Measurements from ENCODE around the gene ZNF140. TPM values are rescaled to one million over a fixed set of nuclear protein-coding genes. Genes with fewer than 3 reads are reported as not detected.

ZNF140 gene
- polyA plus RNA-seq, 1 donor (not counting 4 experiments of a cell fraction or from before 2014, with no cell fraction given): 15.9 TPM

GRCh38 chr12:133080026-133080367 is 726 bp upstream of the ZNF140 start:
- Histone ChIP-seq H2AFZ (ENCODE audit: control insufficient read depth, low read length) (peak overlapping the region; percentile 93), H3K9me1 (ENCODE audit: control insufficient read depth, extremely low read depth, insufficient read depth, low read length) (no peaks in the 10 kb centered on the region), H3K4me3 (ENCODE audit: control insufficient read depth in 2 of 3, extremely low read depth in 1 of 3, insufficient read depth in 2 of 3, low read depth in 1 of 3, low read length in 3 of 3) (peak overlapping the region; percentile 89 to 92 (median 91)), H3K9ac (ENCODE audit: control insufficient read depth, extremely low read depth, insufficient read depth, low read length) (peak overlapping the region; percentile 96), H3K27ac (ENCODE audit: control insufficient read depth, insufficient read depth, low read length) (peak overlapping the region; percentile 98), H3K27me3 (ENCODE audit: control insufficient read depth, extremely low read depth, insufficient read depth, low read length) (no peaks in the 10 kb centered on the region), H3K36me3 (ENCODE audit: control insufficient read depth in 2 of 2, extremely low read depth in 1 of 2, insufficient read depth in 2 of 2, low read length in 2 of 2) (peaks cover 8 to 11% of the 10 kb centered on the region in 2 experiments), H3K79me2 (ENCODE audit: control insufficient read depth, insufficient read depth, low read length) (peaks cover 19% of the 10 kb centered on the region), H3K4me2 (ENCODE audit: control insufficient read depth, extremely low read depth, insufficient read depth, low read depth, low read length) (peak overlapping the region; percentile 91), H4K20me1 (ENCODE audit: control insufficient read depth, extremely low read depth, insufficient read depth, low read length) (no peaks in the 10 kb centered on the region), H3K9me3 (ENCODE audit: control insufficient read depth, low read depth, low read length) (peaks cover 12% of the 10 kb centered on the region), H3K4me1 (ENCODE audit: control insufficient read depth, extremely low read depth, insufficient read depth, low read length) (peaks cover 10% of the 10 kb centered on the region)
- peak; percentile 81 for FAIRE-seq
- DNase-seq (ENCODE audit: low read depth, low spot score): peak; percentile 93
- TF ChIP-seq EZH2 (IDR thresholded peaks at IDR 0.05; ENCODE audit: low read length) (no peak), CTCF (optimal IDR thresholded peaks at IDR 0.05 in 1 of 3, IDR thresholded peaks at IDR 0.05 in 1 of 3, conservative IDR thresholded peaks at IDR 0.05 in 1 of 3; ENCODE audit: extremely low read depth in 1 of 3, insufficient read depth in 2 of 3, low read length in 3 of 3) (peak in 1 of 3 experiments; percentile 0)
- dilution Hi-C loops (cut with MboI; ENCODE audit: extremely low pct_ligation_motif_present, low sequenced_read_pairs): no loop called here

GRCh38 chr12:133081159-133081780 is 547 bp downstream of the ZNF140 start:
- H3K79me2 ChIP-seq (ENCODE audit: control insufficient read depth, insufficient read depth, low read length): peaks cover 19% of the 10 kb centered on the region
- H2AFZ ChIP-seq (ENCODE audit: control insufficient read depth, low read length): peak overlapping the region; percentile 94
- no peaks in the 10 kb centered on the region for H3K9me1 ChIP-seq (ENCODE audit: control insufficient read depth, extremely low read depth, insufficient read depth, low read length)
- peak overlapping the region; percentile 91 for H3K4me2 ChIP-seq (ENCODE audit: control insufficient read depth, extremely low read depth, insufficient read depth, low read depth, low read length)
- peaks cover 10% of the 10 kb centered on the region for H3K4me1 ChIP-seq (ENCODE audit: control insufficient read depth, extremely low read depth, insufficient read depth, low read length)
- dilution Hi-C loops (cut with MboI; ENCODE audit: extremely low pct_ligation_motif_present, low sequenced_read_pairs): no loop called here
- H3K4me3 ChIP-seq (ENCODE audit: control insufficient read depth in 2 of 3, extremely low read depth in 1 of 3, insufficient read depth in 2 of 3, low read depth in 1 of 3, low read length in 3 of 3): peak overlapping the region; percentile 89 to 92 (median 91)
- H3K27me3 ChIP-seq (ENCODE audit: control insufficient read depth, extremely low read depth, insufficient read depth, low read length): no peaks in the 10 kb centered on the region
- peaks cover 13 to 20% of the 10 kb centered on the region in 2 experiments for H3K36me3 ChIP-seq (ENCODE audit: control insufficient read depth in 2 of 2, extremely low read depth in 1 of 2, insufficient read depth in 2 of 2, low read length in 2 of 2)
- TF ChIP-seq CTCF (optimal IDR thresholded peaks at IDR 0.05 in 1 of 3, IDR thresholded peaks at IDR 0.05 in 1 of 3, conservative IDR thresholded peaks at IDR 0.05 in 1 of 3; ENCODE audit: extremely low read depth in 1 of 3, insufficient read depth in 2 of 3, low read length in 3 of 3) (no peak), EZH2 (IDR thresholded peaks at IDR 0.05; ENCODE audit: low read length) (no peak)
- H3K9ac ChIP-seq (ENCODE audit: control insufficient read depth, extremely low read depth, insufficient read depth, low read length): peak overlapping the region; percentile 96
- H3K9me3 ChIP-seq (ENCODE audit: control insufficient read depth, low read depth, low read length): peaks cover 12% of the 10 kb centered on the region
- FAIRE-seq (no peak), DNase-seq (ENCODE audit: low read depth, low spot score) (no peak)
- no peaks in the 10 kb centered on the region for H4K20me1 ChIP-seq (ENCODE audit: control insufficient read depth, extremely low read depth, insufficient read depth, low read length)
- peak overlapping the region; percentile 98 for H3K27ac ChIP-seq (ENCODE audit: control insufficient read depth, insufficient read depth, low read length)
